AG10803 (cell line): ENCODE measurements around the gene PLEK2.

Source experiments
- DNase-seq: peaks from one replicate; pipeline ENCODE4 v3.0.0; 2010; ENCODE audit warnings: low read depth
- H3K4me3 ChIP-seq: 2 replicates; pipeline ENCODE4 v1.5.1; 2011; ENCODE audit warnings: mild to moderate bottlenecking, low read length, control low read depth
- TF ChIP-seq, protein P1 (sequence below): conservative IDR thresholded peaks from 2 replicates; pipeline ENCODE4 v1.5.1; 2011; ENCODE audit warnings: mild to moderate bottlenecking, low read length, control low read depth, inconsistent platforms

Gene PLEK2

DNA sequence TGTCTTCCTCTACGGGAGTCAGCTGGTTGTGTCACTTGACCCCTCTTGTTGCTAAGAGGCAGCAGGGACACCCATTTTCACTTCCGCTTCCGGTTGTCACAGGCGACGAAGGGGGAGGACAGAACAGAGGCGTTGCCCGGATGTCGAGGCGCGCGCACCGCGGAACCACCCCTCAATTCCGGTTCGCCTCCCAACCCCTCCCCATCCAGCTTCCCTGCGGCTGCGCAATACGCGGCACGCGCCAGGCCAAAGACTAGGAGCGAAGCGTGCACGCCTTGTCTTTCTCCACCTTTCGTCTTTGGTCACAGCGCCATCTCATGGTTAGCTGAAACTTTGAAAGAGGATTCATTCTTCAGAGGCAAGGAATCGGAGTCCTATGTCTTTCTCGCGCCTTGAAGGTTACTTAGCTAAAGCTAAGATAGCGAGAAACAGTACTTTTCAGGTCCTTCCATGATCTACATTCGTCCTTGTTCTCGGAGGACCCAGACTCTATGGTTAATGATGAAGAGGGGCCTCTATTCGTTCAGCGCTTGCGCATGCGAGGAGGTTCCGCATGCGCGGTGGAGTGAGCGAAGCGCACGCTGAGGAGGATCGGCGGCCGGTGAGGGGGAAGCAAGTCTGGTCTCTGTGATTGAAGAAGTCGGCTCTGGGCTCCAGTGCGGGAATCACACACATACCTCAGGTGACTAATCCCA lies 52.0 kb downstream of the PLEK2 start, which contains the start of the genes ATP6V1D and EIF2S1:
Gene ATP6V1D, minus strand, starts transcription at position 30 of the 695 bp plus-strand sequence. CDS start 106 bp downstream, outside the sequence.
Gene EIF2S1, plus strand, starts transcription at position 554 of the 695 bp plus-strand sequence. CDS start 4,440 bp downstream, outside the sequence.
- peak; percentile 99 for DNase-seq
- TF ChIP-seq, protein P1, sequence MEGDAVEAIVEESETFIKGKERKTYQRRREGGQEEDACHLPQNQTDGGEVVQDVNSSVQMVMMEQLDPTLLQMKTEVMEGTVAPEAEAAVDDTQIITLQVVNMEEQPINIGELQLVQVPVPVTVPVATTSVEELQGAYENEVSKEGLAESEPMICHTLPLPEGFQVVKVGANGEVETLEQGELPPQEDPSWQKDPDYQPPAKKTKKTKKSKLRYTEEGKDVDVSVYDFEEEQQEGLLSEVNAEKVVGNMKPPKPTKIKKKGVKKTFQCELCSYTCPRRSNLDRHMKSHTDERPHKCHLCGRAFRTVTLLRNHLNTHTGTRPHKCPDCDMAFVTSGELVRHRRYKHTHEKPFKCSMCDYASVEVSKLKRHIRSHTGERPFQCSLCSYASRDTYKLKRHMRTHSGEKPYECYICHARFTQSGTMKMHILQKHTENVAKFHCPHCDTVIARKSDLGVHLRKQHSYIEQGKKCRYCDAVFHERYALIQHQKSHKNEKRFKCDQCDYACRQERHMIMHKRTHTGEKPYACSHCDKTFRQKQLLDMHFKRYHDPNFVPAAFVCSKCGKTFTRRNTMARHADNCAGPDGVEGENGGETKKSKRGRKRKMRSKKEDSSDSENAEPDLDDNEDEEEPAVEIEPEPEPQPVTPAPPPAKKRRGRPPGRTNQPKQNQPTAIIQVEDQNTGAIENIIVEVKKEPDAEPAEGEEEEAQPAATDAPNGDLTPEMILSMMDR = peak; percentile 98
- H3K4me3 ChIP-seq = peak within 1 kb of the TSS; percentile 95

DNA sequence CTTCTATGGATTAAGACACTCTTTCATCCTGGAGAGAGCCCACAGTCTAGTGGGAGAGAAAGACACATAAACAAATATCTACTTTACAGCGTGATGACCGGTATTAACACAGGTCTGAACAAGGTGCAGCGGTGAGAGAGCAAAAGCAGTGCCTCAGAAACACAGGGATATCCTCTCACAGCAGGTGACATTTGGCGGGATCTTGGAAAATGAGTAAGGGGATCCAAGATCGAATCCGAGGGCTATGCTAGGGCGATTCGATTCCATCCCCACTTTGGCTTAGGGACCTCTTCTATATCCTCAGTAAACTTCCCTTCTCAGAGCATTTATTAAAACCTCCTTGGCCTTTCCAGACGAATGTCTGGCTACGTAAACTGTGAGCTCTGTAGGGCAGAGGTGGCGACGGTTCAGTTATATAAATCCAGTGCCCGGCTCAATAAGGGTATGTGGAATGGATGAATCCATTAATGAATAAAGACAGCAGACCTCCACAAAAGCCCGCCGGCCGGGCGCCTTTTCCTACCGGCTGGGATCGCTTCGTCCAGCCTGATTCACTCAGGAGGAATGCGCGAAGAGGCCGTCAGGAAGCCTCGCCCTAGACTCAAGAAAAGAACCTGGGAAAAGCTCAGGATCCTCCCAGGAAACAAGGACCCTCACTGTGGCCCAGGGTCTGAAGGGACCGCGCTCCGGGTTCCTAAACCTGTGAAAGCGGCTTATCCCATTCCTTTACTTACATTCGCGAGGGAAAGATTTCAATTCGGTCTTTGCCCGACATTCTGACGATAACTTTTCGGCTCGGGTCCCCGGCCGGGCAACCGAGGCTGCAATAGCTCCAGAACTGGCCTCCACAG lies 52.8 kb downstream of the PLEK2 start:
- H3K4me3 ChIP-seq = peak overlapping the region; percentile 95
- DNase-seq = peak; percentile 64
- TF ChIP-seq, protein P1 = no peak

DNA sequence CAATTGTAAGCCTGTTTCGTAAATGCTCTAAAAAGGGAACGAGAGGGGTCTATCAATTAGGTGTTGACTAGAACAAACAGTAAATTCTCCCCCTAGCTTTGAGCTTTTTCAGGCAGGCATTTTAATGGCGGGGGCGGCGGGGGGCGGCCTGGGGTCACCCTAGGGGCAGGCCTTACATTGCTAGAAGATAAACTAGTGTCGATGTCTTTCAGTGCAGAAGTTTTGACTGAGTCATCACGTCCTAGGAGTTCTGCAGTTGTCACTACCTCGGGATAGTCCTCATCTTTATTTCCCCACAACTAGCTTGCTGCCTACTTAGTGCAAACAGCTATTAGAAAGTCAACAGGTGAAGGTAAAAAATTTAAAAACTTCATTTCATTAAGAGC lies 54.0 kb downstream of the PLEK2 start:
- peak; percentile 23 for DNase-seq
- TF ChIP-seq, protein P1 = no peak
- peak overlapping the region; percentile 95 for H3K4me3 ChIP-seq

DNA sequence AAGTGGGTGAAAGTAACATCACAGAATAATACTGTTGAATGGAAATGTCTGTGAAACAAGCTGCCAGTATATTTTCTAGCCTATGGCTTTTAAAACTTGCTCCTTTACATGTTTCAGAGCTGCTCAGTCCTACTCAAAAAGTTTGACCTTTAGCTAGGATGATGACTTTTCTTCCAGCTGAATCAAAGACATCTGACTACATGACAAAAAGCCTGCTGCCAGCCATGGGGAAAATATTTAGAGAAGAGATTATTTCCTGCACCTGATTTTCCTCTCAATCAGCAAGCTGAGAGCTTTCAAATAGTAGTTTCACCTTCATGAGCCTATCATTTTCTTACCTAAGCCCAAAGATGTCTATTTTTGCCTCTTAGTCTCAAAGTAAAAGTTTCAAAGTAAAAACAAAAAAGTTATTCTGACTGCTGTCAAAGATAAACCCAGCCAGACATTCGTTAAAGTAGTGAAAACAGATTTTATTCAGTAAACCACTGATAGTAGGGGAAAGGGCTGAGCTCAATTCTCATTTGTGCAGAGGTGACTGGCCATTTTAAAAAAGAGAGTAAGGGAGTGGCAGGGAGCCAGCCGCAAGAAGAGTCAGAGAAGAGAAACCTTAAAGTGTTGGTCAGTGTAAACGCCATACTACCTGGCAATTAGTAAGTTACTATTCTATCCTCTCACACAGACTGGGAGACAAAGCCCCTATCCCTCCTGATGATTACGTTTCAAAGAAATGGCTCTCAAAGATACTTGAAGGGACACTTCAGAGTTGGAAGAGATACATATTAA lies 54.6 kb downstream of the PLEK2 start:
- DNase-seq = no peak
- TF ChIP-seq, protein P1 = no peak
- H3K4me3 ChIP-seq = peak overlapping the region; percentile 95

DNA sequence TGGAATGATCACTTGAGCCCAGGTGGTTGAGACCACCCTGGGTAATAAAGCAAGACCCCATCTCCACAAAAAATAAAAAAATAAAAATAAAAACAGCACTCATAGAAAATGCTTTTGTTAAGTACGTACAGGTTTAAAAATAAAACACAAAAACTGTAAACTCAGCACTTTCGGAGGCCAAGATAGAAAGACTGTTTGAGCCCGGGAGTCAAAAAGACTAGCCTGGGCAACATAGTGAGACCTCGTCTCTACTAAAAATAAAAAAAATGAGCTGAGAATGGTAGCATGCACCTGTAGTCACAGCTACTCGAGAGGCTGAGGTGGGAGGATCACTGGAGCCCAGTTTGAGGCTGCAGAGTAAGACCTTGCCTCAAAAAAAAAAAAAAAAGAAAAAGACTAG lies 59.9 kb downstream of the PLEK2 start:
- no peak overlapping the region for H3K4me3 ChIP-seq
- no peak for DNase-seq
- TF ChIP-seq, protein P1 = no peak

DNA sequence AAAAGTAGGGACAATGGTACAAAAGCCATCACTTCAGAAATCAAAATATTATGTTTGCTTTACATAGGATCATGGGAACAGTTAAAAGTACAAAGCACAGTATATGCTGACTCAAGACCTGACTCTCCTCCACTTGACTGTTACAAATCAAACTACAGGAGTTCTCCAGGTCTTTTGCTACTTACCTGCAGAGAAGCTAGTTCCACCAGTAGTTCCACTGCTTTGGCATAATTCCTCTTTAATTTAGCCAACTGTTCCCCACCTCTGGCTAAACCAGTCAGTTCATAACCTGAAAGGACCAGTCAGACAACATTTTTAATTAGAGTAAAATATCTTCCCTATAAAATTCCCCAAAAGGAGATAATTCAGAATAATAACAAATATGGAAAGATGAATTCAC lies 66.4 kb downstream of the PLEK2 start:
- H3K4me3 ChIP-seq = no peak overlapping the region
- TF ChIP-seq, protein P1 = no peak
- no peak for DNase-seq
